Measurements from ENCODE around the gene CYGB. TPM values are rescaled to one million over a fixed set of nuclear protein-coding genes. Genes with fewer than 3 reads are reported as not detected.
A peak's percentile ranks its signal among the peaks of the same experiment; 100 is the strongest.

Gene CYGB
- polyA plus RNA-seq, 1 donor (not counting 4 experiments of a cell fraction or from before 2014, with no cell fraction given): 10.3 TPM

DNA sequence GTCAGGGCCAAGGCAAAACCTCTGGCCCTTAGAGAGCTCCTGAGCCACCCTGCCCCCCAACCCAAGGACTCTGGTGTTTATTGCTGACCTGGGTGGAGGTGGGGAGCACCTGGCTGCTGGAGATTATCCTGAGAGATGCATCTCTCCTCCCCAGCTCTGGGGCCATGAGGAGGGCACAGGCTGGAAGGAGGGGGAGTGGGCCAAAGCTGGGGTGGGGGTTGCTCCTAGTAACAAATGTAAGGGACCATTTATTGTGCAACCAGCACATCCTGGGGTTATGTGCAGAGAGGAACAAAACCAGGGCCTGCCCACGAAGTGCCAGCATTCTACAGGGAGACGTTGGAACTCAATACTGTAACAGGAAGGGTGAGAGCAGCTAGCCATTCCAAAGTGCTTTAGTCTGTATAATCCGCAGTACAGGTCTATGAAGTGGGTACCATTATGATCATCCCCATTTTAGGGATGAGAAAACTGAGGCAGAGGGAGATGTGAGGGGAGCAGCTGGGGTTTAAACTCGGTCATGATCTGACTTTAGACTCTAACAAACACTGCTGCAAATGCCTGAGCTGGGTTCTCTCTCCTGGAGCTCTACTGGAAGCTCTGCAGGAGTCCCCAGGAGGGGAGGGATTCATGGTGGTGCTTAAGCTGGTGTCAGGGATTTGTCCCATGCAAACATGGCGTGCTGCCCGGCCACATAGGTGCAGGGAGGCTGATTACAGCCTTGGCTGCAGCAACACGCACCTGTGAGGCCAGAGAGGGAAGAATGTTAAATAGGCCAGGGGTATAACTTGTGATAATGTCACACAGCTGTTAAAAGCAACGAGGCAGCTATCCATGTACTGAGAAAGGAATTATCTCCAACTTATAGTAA is 34.9 kb downstream of the CYGB start:
- TF ChIP-seq, protein P1, sequence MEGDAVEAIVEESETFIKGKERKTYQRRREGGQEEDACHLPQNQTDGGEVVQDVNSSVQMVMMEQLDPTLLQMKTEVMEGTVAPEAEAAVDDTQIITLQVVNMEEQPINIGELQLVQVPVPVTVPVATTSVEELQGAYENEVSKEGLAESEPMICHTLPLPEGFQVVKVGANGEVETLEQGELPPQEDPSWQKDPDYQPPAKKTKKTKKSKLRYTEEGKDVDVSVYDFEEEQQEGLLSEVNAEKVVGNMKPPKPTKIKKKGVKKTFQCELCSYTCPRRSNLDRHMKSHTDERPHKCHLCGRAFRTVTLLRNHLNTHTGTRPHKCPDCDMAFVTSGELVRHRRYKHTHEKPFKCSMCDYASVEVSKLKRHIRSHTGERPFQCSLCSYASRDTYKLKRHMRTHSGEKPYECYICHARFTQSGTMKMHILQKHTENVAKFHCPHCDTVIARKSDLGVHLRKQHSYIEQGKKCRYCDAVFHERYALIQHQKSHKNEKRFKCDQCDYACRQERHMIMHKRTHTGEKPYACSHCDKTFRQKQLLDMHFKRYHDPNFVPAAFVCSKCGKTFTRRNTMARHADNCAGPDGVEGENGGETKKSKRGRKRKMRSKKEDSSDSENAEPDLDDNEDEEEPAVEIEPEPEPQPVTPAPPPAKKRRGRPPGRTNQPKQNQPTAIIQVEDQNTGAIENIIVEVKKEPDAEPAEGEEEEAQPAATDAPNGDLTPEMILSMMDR (optimal IDR thresholded peaks at IDR 0.05 in 1 of 3, IDR thresholded peaks at IDR 0.05 in 1 of 3, conservative IDR thresholded peaks at IDR 0.05 in 1 of 3; ENCODE audit: extremely low read depth in 1 of 3, insufficient read depth in 2 of 3, low read length in 3 of 3): no peak
- no peak overlapping the region for H3K9ac ChIP-seq (ENCODE audit: control insufficient read depth, extremely low read depth, insufficient read depth, low read length)
- no peak overlapping the region for H3K4me2 ChIP-seq (ENCODE audit: control insufficient read depth, extremely low read depth, insufficient read depth, low read depth, low read length)
- dilution Hi-C loops (cut with MboI; ENCODE audit: extremely low pct_ligation_motif_present, low sequenced_read_pairs): no loop called here
- peaks cover 34% of the 10 kb centered on the region for H3K79me2 ChIP-seq (ENCODE audit: control insufficient read depth, insufficient read depth, low read length)
- H2AFZ ChIP-seq (ENCODE audit: control insufficient read depth, low read length): no peak overlapping the region
- H3K4me3 ChIP-seq (ENCODE audit: control insufficient read depth in 2 of 3, extremely low read depth in 1 of 3, insufficient read depth in 2 of 3, low read depth in 1 of 3, low read length in 3 of 3): no peak overlapping the region
- FAIRE-seq: no peak
- H4K20me1 ChIP-seq (ENCODE audit: control insufficient read depth, extremely low read depth, insufficient read depth, low read length): peaks cover 3% of the 10 kb centered on the region
- H3K9me3 ChIP-seq (ENCODE audit: control insufficient read depth, low read depth, low read length): no peaks in the 10 kb centered on the region
- no peaks in the 10 kb centered on the region for H3K36me3 ChIP-seq (ENCODE audit: control insufficient read depth in 2 of 2, extremely low read depth in 1 of 2, insufficient read depth in 2 of 2, low read length in 2 of 2)
- no peak overlapping the region for H3K27ac ChIP-seq (ENCODE audit: control insufficient read depth, insufficient read depth, low read length)
- peaks cover 9% of the 10 kb centered on the region for H3K27me3 ChIP-seq (ENCODE audit: control insufficient read depth, extremely low read depth, insufficient read depth, low read length)
- peaks cover 3% of the 10 kb centered on the region for H3K9me1 ChIP-seq (ENCODE audit: control insufficient read depth, extremely low read depth, insufficient read depth, low read length)
- peaks cover 33% of the 10 kb centered on the region for H3K4me1 ChIP-seq (ENCODE audit: control insufficient read depth, extremely low read depth, insufficient read depth, low read length)
- DNase-seq (ENCODE audit: low read depth, low spot score): no peak

DNA sequence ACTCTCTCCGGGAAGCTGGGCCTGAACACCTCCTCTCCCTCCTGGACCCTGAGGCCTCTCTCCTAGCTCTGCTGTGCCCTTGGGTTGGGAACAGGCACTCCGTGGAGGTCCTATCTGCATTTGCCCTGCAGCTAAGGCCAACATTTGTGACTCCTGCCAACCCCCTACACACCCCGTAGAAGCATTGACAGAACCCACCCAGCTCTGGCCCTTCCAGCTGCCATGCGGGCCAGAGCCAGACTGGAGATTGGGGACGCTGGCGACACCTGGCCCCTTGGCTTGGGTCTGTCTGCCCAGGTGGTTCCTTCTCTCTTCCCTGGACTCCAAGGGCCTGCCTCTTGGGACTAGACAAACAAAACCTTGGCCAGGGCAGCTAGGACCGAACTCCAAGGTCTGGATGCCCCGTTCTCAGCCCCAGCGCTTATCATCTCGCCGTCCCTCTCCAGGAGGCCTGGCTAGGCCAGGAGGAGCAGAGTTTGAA is 35.6 kb downstream of the CYGB start:
- FAIRE-seq (no peak), DNase-seq (ENCODE audit: low read depth, low spot score) (no peak)
- TF ChIP-seq, protein P1 (optimal IDR thresholded peaks at IDR 0.05 in 1 of 3, IDR thresholded peaks at IDR 0.05 in 1 of 3, conservative IDR thresholded peaks at IDR 0.05 in 1 of 3; ENCODE audit: extremely low read depth in 1 of 3, insufficient read depth in 2 of 3, low read length in 3 of 3): no peak
- TF ChIP-seq EZH2 (IDR thresholded peaks at IDR 0.05; ENCODE audit: low read length): no peak
- peaks cover 10% of the 10 kb centered on the region for H4K20me1 ChIP-seq (ENCODE audit: control insufficient read depth, extremely low read depth, insufficient read depth, low read length)
- peak overlapping the region; percentile 78 for H3K4me2 ChIP-seq (ENCODE audit: control insufficient read depth, extremely low read depth, insufficient read depth, low read depth, low read length)
- H3K79me2 ChIP-seq (ENCODE audit: control insufficient read depth, insufficient read depth, low read length): peaks cover 41% of the 10 kb centered on the region
- peak overlapping the region in 1 of 3 experiments; percentile 48 for H3K4me3 ChIP-seq (ENCODE audit: control insufficient read depth in 2 of 3, extremely low read depth in 1 of 3, insufficient read depth in 2 of 3, low read depth in 1 of 3, low read length in 3 of 3)
- H3K9me3 ChIP-seq (ENCODE audit: control insufficient read depth, low read depth, low read length): no peaks in the 10 kb centered on the region
- H3K27ac ChIP-seq (ENCODE audit: control insufficient read depth, insufficient read depth, low read length): peak overlapping the region; percentile 66
- H3K4me1 ChIP-seq (ENCODE audit: control insufficient read depth, extremely low read depth, insufficient read depth, low read length): peaks cover 36% of the 10 kb centered on the region
- peak overlapping the region; percentile 95 for H3K9ac ChIP-seq (ENCODE audit: control insufficient read depth, extremely low read depth, insufficient read depth, low read length)
- peak overlapping the region; percentile 93 for H2AFZ ChIP-seq (ENCODE audit: control insufficient read depth, low read length)
- H3K9me1 ChIP-seq (ENCODE audit: control insufficient read depth, extremely low read depth, insufficient read depth, low read length): peaks cover 3% of the 10 kb centered on the region
- peaks cover 4% of the 10 kb centered on the region for H3K27me3 ChIP-seq (ENCODE audit: control insufficient read depth, extremely low read depth, insufficient read depth, low read length)
- dilution Hi-C loops (cut with MboI; ENCODE audit: extremely low pct_ligation_motif_present, low sequenced_read_pairs): no loop called here
- no peaks in the 10 kb centered on the region for H3K36me3 ChIP-seq (ENCODE audit: control insufficient read depth in 2 of 2, extremely low read depth in 1 of 2, insufficient read depth in 2 of 2, low read length in 2 of 2)
